ENCODE measurements around the gene C1QTNF12. TPM values are rescaled to one million over a fixed set of nuclear protein-coding genes. Genes with fewer than 3 reads are reported as not detected.

Gene C1QTNF12
- total and polyA plus RNA-seq, 2 experiments from 2014 or later = 2.1 to 3.1 TPM

GRCh38 chr1:1210726-1211540 is 35.6 kb downstream of the C1QTNF12 start:
- whole genome bisulfite sequencing, 2 experiments (ENCODE audit: low coverage in 1 of 2, low lambda C conversion rate in 2 of 2, missing lambda C conversion rate in 2 of 2) = 92 to 96% methylated on average over 26 to 31 of the region's 31 CpGs

GRCh38 chr1:1208713-1209433 is 37.6 kb downstream of the C1QTNF12 start:
- Histone ChIP-seq H3K9me3 (ENCODE audit: low read depth) (no peaks in the 10 kb centered on the region), H3K27ac (no peak overlapping the region), H4K20me1 (ENCODE audit: insufficient read depth) (no peaks in the 10 kb centered on the region), H3K79me2 (ENCODE audit: insufficient read depth) (no peaks in the 10 kb centered on the region), H3K4me3 (no peak overlapping the region), H3K4me1 (ENCODE audit: insufficient read depth) (no peaks in the 10 kb centered on the region), H3K36me3 (ENCODE audit: low read depth) (no peaks in the 10 kb centered on the region), H3F3A (ENCODE audit: insufficient read depth) (no peaks in the 10 kb centered on the region), H3K9ac (peak overlapping the region; percentile 72), H3K9me2 (ENCODE audit: insufficient read depth) (no peaks in the 10 kb centered on the region), H2AFZ (peak overlapping the region; percentile 81; the same call in 1 of the 2 replicates), H3K27me3 (replicated peaks; ENCODE audit: insufficient read depth) (no peaks in the 10 kb centered on the region), H3K4me2 (ENCODE audit: unreplicated experiment) (peak overlapping the region; percentile 67)
- TF ChIP-seq EZH2phosphoT487 (IDR thresholded peaks at IDR 0.05; ENCODE audit: insufficient read depth, low read depth) (no peak), EZH2 (IDR thresholded peaks at IDR 0.05; ENCODE audit: insufficient read depth, poor library complexity, severe bottlenecking) (no peak)
- in situ Hi-C loops (cut with MboI) = no loop called here
- 67 to 82% methylated on average over 23 to 34 of the region's 38 CpGs for WGBS, 2 experiments (ENCODE audit: low coverage in 1 of 2, low lambda C conversion rate in 2 of 2, missing lambda C conversion rate in 2 of 2)
- DNase-seq = no peak

More at GRCh38 chr1:1210726-1211540, 35.6 kb downstream of the C1QTNF12 start:
- H2AFZ ChIP-seq = no peak overlapping the region
- H3K9ac ChIP-seq = no peak overlapping the region
- no peaks in the 10 kb centered on the region for H3K36me3 ChIP-seq (ENCODE audit: low read depth)
- H3K4me2 ChIP-seq (ENCODE audit: unreplicated experiment) = no peak overlapping the region
- no peak overlapping the region for H3K27ac ChIP-seq
- no peak overlapping the region for H3K4me3 ChIP-seq
- H4K20me1 ChIP-seq (ENCODE audit: insufficient read depth) = no peaks in the 10 kb centered on the region
- H3F3A ChIP-seq (ENCODE audit: insufficient read depth) = no peaks in the 10 kb centered on the region
- TF ChIP-seq EZH2 (IDR thresholded peaks at IDR 0.05; ENCODE audit: insufficient read depth, poor library complexity, severe bottlenecking) = no peak
- TF ChIP-seq EZH2phosphoT487 (IDR thresholded peaks at IDR 0.05; ENCODE audit: insufficient read depth, low read depth) = no peak
- H3K9me2 ChIP-seq (ENCODE audit: insufficient read depth) = no peaks in the 10 kb centered on the region
- in situ Hi-C loops (cut with MboI) = no loop called here
- no peaks in the 10 kb centered on the region for H3K79me2 ChIP-seq (ENCODE audit: insufficient read depth)
- no peak for DNase-seq
- H3K27me3 ChIP-seq (replicated peaks; ENCODE audit: insufficient read depth) = no peaks in the 10 kb centered on the region
- H3K4me1 ChIP-seq (ENCODE audit: insufficient read depth) = no peaks in the 10 kb centered on the region
- no peaks in the 10 kb centered on the region for H3K9me3 ChIP-seq (ENCODE audit: low read depth)

GRCh38 chr1:1207571-1207892 is 39.0 kb downstream of the C1QTNF12 start:
- Histone ChIP-seq H3K27me3 (replicated peaks; ENCODE audit: insufficient read depth) (no peaks in the 10 kb centered on the region), H4K20me1 (ENCODE audit: insufficient read depth) (no peaks in the 10 kb centered on the region), H3K9me3 (ENCODE audit: low read depth) (no peaks in the 10 kb centered on the region), H2AFZ (no peak overlapping the region), H3K4me2 (ENCODE audit: unreplicated experiment) (no peak overlapping the region), H3K4me1 (ENCODE audit: insufficient read depth) (no peaks in the 10 kb centered on the region), H3K27ac (no peak overlapping the region), H3K36me3 (ENCODE audit: low read depth) (no peaks in the 10 kb centered on the region), H3K4me3 (no peak overlapping the region), H3F3A (ENCODE audit: insufficient read depth) (no peaks in the 10 kb centered on the region), H3K79me2 (ENCODE audit: insufficient read depth) (no peaks in the 10 kb centered on the region), H3K9me2 (ENCODE audit: insufficient read depth) (no peaks in the 10 kb centered on the region), H3K9ac (no peak overlapping the region)
- 48 to 54% methylated on average over 11 of the region's 11 CpGs for WGBS, 2 experiments (ENCODE audit: low coverage in 1 of 2, low lambda C conversion rate in 2 of 2, missing lambda C conversion rate in 2 of 2)
- no peak for TF ChIP-seq EZH2 (IDR thresholded peaks at IDR 0.05; ENCODE audit: insufficient read depth, poor library complexity, severe bottlenecking)
- TF ChIP-seq EZH2phosphoT487 (IDR thresholded peaks at IDR 0.05; ENCODE audit: insufficient read depth, low read depth) = no peak
- in situ Hi-C loops (cut with MboI) = no loop called here
- no peak for DNase-seq

GRCh38 chr1:1206966-1207531 is 39.5 kb downstream of the C1QTNF12 start:
- in situ Hi-C loops (cut with MboI) = no loop called here

More at GRCh38 chr1:1206966-1207531, 39.5 kb downstream of the C1QTNF12 start:
- DNase-seq = no peak
- no peak overlapping the region for H3K27ac ChIP-seq
- WGBS, 2 experiments (ENCODE audit: low coverage in 1 of 2, low lambda C conversion rate in 2 of 2, missing lambda C conversion rate in 2 of 2) = 42 to 55% methylated on average over 12 to 19 of the region's 19 CpGs
- no peaks in the 10 kb centered on the region for H3F3A ChIP-seq (ENCODE audit: insufficient read depth)
- H3K9me3 ChIP-seq (ENCODE audit: low read depth) = no peaks in the 10 kb centered on the region
- H3K4me3 ChIP-seq = no peak overlapping the region
- no peaks in the 10 kb centered on the region for H3K79me2 ChIP-seq (ENCODE audit: insufficient read depth)
- H2AFZ ChIP-seq = no peak overlapping the region
- H3K36me3 ChIP-seq (ENCODE audit: low read depth) = no peaks in the 10 kb centered on the region
- no peaks in the 10 kb centered on the region for H3K4me1 ChIP-seq (ENCODE audit: insufficient read depth)
- H4K20me1 ChIP-seq (ENCODE audit: insufficient read depth) = no peaks in the 10 kb centered on the region
- TF ChIP-seq EZH2phosphoT487 (IDR thresholded peaks at IDR 0.05; ENCODE audit: insufficient read depth, low read depth) (no peak), EZH2 (IDR thresholded peaks at IDR 0.05; ENCODE audit: insufficient read depth, poor library complexity, severe bottlenecking) (no peak)
- H3K4me2 ChIP-seq (ENCODE audit: unreplicated experiment) = no peak overlapping the region
- no peaks in the 10 kb centered on the region for H3K9me2 ChIP-seq (ENCODE audit: insufficient read depth)
- H3K27me3 ChIP-seq (replicated peaks; ENCODE audit: insufficient read depth) = no peaks in the 10 kb centered on the region
- no peak overlapping the region for H3K9ac ChIP-seq

Data from GM23248 (cell line).